Liver (tissue), 9 donors: ENCODE data around the gene CSTF2T. TPM values are rescaled to one million over a fixed set of nuclear protein-coding genes. Genes with fewer than 3 reads are reported as not detected.

Experiments
- DNase-seq: peaks from one replicate; pipeline ENCODE4 v3.0.0-alpha.2; 2017; ENCODE audit warnings: low spot score
- H3K27ac ChIP-seq, 2 donors: one replicate each; pipeline ENCODE4 v1.7.0; 2013; ENCODE audit warnings: inconsistent platforms in 2 of 2, low read length in 2 of 2, control low read depth in 1 of 2, low read depth in 1 of 2, mild to moderate bottlenecking in 1 of 2
- H3K27me3 ChIP-seq, 4 donors: one replicate each; pipeline versions ENCODE4 v1.6.1 to v1.7.0; 2013; ENCODE audit warnings: low read length in 3 of 4, inconsistent platforms in 1 of 4, mild to moderate bottlenecking in 1 of 4, moderate library complexity in 1 of 4; ENCODE audit not compliant: control insufficient read depth in 4 of 4, insufficient read depth in 4 of 4
- H3K36me3 ChIP-seq, 4 donors: one replicate each; pipeline versions ENCODE4 v1.6.1 to v1.7.0; 2013; ENCODE audit warnings: low read length in 3 of 4, mild to moderate bottlenecking in 3 of 4, low read depth in 1 of 4, moderate library complexity in 1 of 4; ENCODE audit not compliant: control insufficient read depth in 4 of 4, insufficient read depth in 3 of 4
- H3K4me1 ChIP-seq, 4 donors: one replicate each; pipeline versions ENCODE4 v1.6.1 to v1.7.0; 2013; ENCODE audit warnings: low read length in 3 of 4, mild to moderate bottlenecking in 3 of 4, moderate library complexity in 1 of 4; ENCODE audit not compliant: control insufficient read depth in 4 of 4, insufficient read depth in 4 of 4
- H3K4me3 ChIP-seq, 3 donors: one replicate each; pipeline versions ENCODE4 v1.6.1 to v1.7.0; 2013; ENCODE audit warnings: low read length in 3 of 3, control low read depth in 1 of 3, low read depth in 1 of 3, mild to moderate bottlenecking in 1 of 3
- H3K9ac ChIP-seq, 2 donors: one replicate each; pipeline ENCODE4 v1.7.0; 2013; ENCODE audit warnings: low read length in 2 of 2, mild to moderate bottlenecking in 2 of 2, moderate library complexity in 2 of 2, control low read depth in 1 of 2, low read depth in 1 of 2
- H3K9me3 ChIP-seq, 4 donors: one replicate each; pipeline versions ENCODE4 v1.6.1 to v1.7.0; 2013; ENCODE audit warnings: low read length in 3 of 4; ENCODE audit not compliant: control insufficient read depth in 4 of 4
- ATF3 ChIP-seq: IDR thresholded peaks from 2 replicates; pipeline ENCODE4 v1.6.1; 2016; ENCODE audit warnings: antibody characterized with exemption
- CTCF ChIP-seq: fragments of 150-350 bp; IDR thresholded peaks from 2 replicates; pipeline ENCODE4 v1.5.1; 2017; ENCODE audit warnings: improper control_type of control experiment, low read depth, low read length; ENCODE audit not compliant: missing input control
- EGR1 ChIP-seq, 2 donors: IDR thresholded peaks; 2 replicates each; pipeline ENCODE4 v1.6.1; 2016 to 2018; ENCODE audit warnings: antibody characterized with exemption in 2 of 2, low read depth in 2 of 2
- FOXA1 ChIP-seq: IDR thresholded peaks from 2 replicates; pipeline ENCODE4 v1.6.1; 2016; ENCODE audit warnings: antibody characterized with exemption
- FOXA2 ChIP-seq: IDR thresholded peaks from 2 replicates; pipeline ENCODE4 v1.6.1; 2016; ENCODE audit warnings: antibody characterized with exemption
- GABPA ChIP-seq, 2 donors: IDR thresholded peaks in 1 of 2; conservative IDR thresholded peaks in 1 of 2; 2 replicates each; pipeline ENCODE4 v1.6.1; 2016; ENCODE audit warnings: antibody characterized with exemption in 2 of 2, mild to moderate bottlenecking in 1 of 2, moderate library complexity in 1 of 2
- HNF4A ChIP-seq, 2 donors: conservative IDR thresholded peaks; 2 replicates each; pipeline ENCODE4 v1.6.1; 2016; ENCODE audit warnings: antibody characterized with exemption in 2 of 2, mild to moderate bottlenecking in 2 of 2
- HNF4G ChIP-seq: IDR thresholded peaks from 2 replicates; pipeline ENCODE4 v1.6.1; 2016; ENCODE audit warnings: antibody characterized with exemption
- JUND ChIP-seq, 2 donors: IDR thresholded peaks; 2 replicates each; pipeline ENCODE4 v1.6.1; 2016; ENCODE audit warnings: antibody characterized with exemption in 2 of 2
- NR2F2 ChIP-seq: IDR thresholded peaks from 2 replicates; pipeline ENCODE4 v1.6.1; 2016; ENCODE audit warnings: antibody characterized with exemption
- RAD21 ChIP-seq, 2 donors: IDR thresholded peaks; 2 replicates each; pipeline ENCODE4 v1.6.1; 2016; ENCODE audit warnings: antibody characterized with exemption in 2 of 2, mild to moderate bottlenecking in 2 of 2
- REST ChIP-seq: IDR thresholded peaks from 2 replicates; pipeline ENCODE4 v1.6.1; 2016; ENCODE audit warnings: antibody characterized with exemption, mild to moderate bottlenecking
- RXRA ChIP-seq, 2 donors: IDR thresholded peaks; 2 replicates each; pipeline ENCODE4 v1.6.1; 2017 to 2018; ENCODE audit warnings: antibody characterized with exemption in 2 of 2, mild to moderate bottlenecking in 1 of 2
- SP1 ChIP-seq: IDR thresholded peaks from 2 replicates; pipeline ENCODE4 v1.6.1; 2018; ENCODE audit warnings: antibody characterized with exemption, mild to moderate bottlenecking
- TAF1 ChIP-seq: conservative IDR thresholded peaks from 2 replicates; pipeline ENCODE4 v1.6.1; 2016; ENCODE audit warnings: antibody characterized with exemption, mild to moderate bottlenecking
- YY1 ChIP-seq: IDR thresholded peaks from 2 replicates; pipeline ENCODE4 v1.6.1; 2016; ENCODE audit warnings: antibody characterized with exemption, mild to moderate bottlenecking
- WGBS: extraction: QIAGEN DNeasy Blood & Tissue Kit; methylation state at CpG from one replicate; pipeline ENCODE4 v1.1.7; 2013; 5-methylcytosine and 5-hydroxymethylcytosine counted together
- polyA plus RNA-seq, 2 donors: library from polyadenylated mRNA; stranded (reverse) in 1 of 2; unstranded in 1 of 2; fragments of 200-250 nt in 1 of 2; fragments of >200 nt in 1 of 2; fragmentation: Nextera tagmentation in 1 of 2; extraction: Ambion mirVana in 1 of 2; gene quantifications; one replicate each; pipeline versions ENCODE4 v1.2.1 to v1.2.3, GENCODE V29; 2013 to 2015
- total RNA-seq, 2 donors: library from RNA; depleted of rRNA; stranded (reverse); fragments of >200 nt; gene quantifications; one replicate each; pipeline ENCODE4 v1.2.3, GENCODE V29; 2014
- TF ChIP-seq, protein P1 (sequence below): IDR thresholded peaks from 2 replicates; pipeline ENCODE4 v1.6.1; 2016; ENCODE audit warnings: antibody characterized with exemption
- TF ChIP-seq, protein P2 (sequence below): IDR thresholded peaks from 2 replicates; pipeline ENCODE4 v1.6.1; 2016; ENCODE audit warnings: antibody characterized with exemption
- donor health status: healthy.
- donor health status: healthy.
- donor health status: healthy.
- donor health status: healthy.
- donor health status: healthy.

Gene CSTF2T
- total and polyA plus RNA-seq, 4 donors: 2.7 to 14.2 (median 9.4) TPM

GRCh38 chr10:51729822-51730555 is 30.6 kb upstream of the CSTF2T start:
- Histone ChIP-seq H3K4me3 (no peak overlapping the region), H3K36me3 (no peaks in the 10 kb centered on the region), H3K4me1 (no peaks in the 10 kb centered on the region), H3K27me3 (no peaks in the 10 kb centered on the region), H3K27ac (no peak overlapping the region), H3K9ac (no peak overlapping the region), H3K9me3 (no peaks in the 10 kb centered on the region)
- WGBS: 46% methylated on average over 7 of the region's 7 CpGs
- TF ChIP-seq, protein P1, sequence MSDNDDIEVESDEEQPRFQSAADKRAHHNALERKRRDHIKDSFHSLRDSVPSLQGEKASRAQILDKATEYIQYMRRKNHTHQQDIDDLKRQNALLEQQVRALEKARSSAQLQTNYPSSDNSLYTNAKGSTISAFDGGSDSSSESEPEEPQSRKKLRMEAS: no peak
- TF ChIP-seq HNF4G (no peak), HNF4A (conservative IDR thresholded peaks at IDR 0.05) (no peak), RXRA (IDR thresholded peaks at IDR 0.05) (no peak), REST (no peak), ATF3 (no peak), CTCF (no peak), TAF1 (no peak), SP1 (no peak), FOXA2 (no peak), RAD21 (IDR thresholded peaks at IDR 0.05) (no peak), FOXA1 (no peak), JUND (IDR thresholded peaks at IDR 0.05) (no peak), YY1 (no peak), NR2F2 (no peak), GABPA (IDR thresholded peaks at IDR 0.05 in 1 of 2, conservative IDR thresholded peaks at IDR 0.05 in 1 of 2) (no peak), EGR1 (IDR thresholded peaks at IDR 0.05; ENCODE audit: low read depth in 2 of 2) (no peak)
- TF ChIP-seq, protein P2, sequence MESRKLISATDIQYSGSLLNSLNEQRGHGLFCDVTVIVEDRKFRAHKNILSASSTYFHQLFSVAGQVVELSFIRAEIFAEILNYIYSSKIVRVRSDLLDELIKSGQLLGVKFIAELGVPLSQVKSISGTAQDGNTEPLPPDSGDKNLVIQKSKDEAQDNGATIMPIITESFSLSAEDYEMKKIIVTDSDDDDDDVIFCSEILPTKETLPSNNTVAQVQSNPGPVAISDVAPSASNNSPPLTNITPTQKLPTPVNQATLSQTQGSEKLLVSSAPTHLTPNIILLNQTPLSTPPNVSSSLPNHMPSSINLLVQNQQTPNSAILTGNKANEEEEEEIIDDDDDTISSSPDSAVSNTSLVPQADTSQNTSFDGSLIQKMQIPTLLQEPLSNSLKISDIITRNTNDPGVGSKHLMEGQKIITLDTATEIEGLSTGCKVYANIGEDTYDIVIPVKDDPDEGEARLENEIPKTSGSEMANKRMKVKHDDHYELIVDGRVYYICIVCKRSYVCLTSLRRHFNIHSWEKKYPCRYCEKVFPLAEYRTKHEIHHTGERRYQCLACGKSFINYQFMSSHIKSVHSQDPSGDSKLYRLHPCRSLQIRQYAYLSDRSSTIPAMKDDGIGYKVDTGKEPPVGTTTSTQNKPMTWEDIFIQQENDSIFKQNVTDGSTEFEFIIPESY: no peak
- no peak for DNase-seq
